NCI-H774 (cell line): ENCODE measurements around the gene CTTNBP2NL.

ENCODE experiments used
- DNase-seq: peaks from one replicate; lab custom pipeline; 2025; lab: John Stamatoyannopoulos, UW

CTTNBP2NL gene

DNA sequence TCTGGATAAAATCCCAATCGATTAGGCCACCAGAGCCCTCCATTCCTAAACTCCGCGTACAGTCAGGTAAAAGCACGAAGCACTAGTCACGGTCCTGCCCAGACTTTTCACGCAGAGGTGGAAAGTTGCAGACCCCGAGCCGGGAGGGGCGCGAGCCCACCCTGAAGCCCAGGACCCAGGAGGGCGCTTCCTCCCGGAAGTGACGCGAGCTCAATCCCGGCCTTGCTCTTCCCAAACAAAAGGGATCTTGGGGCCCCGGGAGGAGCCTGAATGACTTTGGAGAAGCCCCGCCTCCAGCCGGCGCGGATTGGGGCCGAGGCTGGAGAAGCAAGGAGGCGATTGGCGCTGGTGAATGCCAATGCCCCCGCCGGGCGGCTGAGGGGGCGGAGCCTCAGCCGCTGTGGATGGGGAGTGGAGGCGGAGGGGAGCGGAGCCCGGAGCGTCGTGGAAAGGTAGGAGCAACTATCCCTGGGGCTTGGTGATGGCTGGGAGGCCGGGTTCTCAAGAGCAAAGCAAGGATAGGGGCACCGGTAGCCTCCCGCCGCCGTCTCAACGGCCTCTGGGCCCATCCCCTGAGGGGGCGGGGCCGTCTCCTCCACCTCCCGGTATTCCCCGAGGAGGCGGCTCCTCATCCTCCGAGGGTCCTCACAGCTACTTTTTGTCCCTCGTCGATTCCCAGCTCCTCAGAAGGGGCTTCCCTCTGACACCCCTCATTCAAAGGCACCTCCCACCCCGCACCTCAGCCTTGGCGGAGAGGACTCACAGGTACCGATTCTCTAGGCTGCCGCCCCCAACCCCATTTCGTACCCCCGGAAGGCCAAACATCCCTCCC is at the start of gene CTTNBP2NL:
Gene CTTNBP2NL, plus strand, starts transcription at position 394 of the 832 bp plus-strand sequence. CDS start 19,952 bp downstream, outside the sequence.
- peak; percentile 96 for DNase-seq

GRCh38 chr1:112346801-112347350 is 49.1 kb upstream of the CTTNBP2NL start:
- DNase-seq: no peak

DNA sequence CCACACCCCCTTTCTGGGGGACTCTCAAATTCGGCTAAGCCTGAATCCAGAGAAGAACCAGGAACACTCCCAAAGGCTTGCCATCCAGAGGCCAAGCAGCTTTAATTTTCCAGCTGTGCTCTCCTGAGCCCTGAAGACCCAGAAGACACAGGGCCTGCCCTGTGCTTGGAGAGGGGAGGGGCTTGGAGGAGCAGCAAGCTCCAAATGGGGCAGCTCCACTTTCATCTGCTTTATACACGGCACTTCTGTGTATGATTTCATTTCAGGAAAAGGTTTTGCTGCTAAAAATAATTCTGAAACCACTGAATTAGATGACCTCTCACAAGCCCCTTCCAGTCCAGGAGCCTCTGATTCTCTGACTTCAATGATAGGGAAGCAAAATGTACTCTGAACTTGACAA is 39.2 kb upstream of the CTTNBP2NL start:
- no peak for DNase-seq

DNA sequence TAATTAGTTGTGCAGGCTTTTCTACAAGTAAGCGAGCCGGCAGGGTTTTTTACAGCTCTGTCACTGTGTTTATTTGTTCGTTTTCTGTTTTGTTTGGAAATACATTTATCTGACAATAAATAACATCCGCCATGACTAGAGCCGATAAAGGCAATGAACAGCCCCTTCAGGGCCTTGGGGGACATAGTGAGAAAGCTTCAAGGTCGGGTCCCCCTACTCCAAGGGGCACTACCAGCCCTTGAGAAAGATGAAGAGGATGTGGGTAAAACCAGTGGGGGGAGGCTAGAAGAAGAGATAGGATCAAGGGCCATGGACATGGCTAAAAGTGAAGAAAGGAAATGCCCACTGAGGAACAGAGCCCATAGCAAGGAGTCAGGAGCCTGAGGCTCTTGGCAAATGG is 38.5 kb upstream of the CTTNBP2NL start:
- DNase-seq: no peak

DNA sequence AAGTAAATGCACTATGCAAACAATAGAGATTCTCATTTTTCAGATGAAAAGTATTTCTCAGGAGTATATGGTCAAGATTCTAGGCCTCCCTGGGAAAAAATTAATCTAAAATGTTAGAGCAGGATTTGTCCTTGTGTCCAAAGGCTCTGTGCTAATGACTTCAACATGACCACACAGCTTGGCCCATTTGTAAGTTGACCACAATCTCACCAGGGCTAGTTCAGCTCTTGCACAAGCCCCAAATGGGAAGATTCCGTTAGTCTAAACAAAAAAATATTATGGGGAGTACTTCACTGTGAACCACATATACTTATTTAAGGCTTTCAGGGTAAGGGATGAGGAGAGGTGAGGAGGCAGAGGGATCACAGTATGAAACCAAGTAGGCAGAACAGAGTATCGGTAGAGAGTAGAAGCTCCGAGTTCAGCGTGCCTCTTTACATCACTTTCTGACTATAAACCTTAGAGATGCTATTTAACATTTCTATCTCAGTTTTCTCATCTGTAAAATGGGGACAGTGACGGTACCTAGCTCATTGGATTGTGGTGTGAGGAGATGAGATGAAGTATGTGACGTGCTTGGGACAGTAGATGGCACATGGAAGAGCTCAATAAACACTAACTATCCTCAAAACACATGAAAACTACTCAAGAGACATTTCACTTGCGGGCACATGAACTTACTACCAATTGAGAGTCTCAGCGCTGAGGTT is 37.8 kb upstream of the CTTNBP2NL start:
- DNase-seq: no peak

DNA sequence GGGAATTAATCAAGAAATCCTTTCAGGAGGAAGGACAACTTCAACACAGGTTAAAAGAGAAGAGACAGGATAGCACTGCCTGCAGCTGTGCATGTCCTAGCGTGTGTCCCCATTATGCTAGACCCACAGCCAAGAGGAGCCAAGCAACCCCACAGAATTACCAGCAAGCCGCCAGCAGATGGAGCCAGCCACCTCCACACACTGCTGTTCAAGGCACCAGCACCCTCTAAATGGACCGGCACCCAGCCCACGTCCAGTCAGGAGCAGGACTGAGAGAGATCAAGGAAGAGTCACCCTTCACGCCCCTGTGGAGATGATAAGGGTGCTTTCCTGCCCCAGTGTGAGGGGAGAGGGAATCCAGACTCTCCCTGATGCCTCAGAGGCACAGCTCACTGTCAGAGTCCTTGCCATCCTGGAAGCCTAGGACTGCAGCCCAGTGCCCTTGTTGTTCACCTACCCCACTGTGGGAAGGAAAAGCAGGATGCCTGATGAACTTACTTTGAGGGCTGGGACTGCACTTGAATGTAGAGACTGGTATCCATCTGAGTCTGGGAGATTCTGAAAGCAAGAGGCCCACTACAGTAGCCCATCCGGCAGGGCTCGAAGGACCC is 37.1 kb upstream of the CTTNBP2NL start:
- DNase-seq: peak; percentile 12

- DNase-seq: no peak
Observed at GRCh38 chr1:112359961-112360767, 35.9 kb upstream of the CTTNBP2NL start.

GRCh38 chr1:112363636-112364035 is 32.4 kb upstream of the CTTNBP2NL start:
- DNase-seq: no peak

DNA sequence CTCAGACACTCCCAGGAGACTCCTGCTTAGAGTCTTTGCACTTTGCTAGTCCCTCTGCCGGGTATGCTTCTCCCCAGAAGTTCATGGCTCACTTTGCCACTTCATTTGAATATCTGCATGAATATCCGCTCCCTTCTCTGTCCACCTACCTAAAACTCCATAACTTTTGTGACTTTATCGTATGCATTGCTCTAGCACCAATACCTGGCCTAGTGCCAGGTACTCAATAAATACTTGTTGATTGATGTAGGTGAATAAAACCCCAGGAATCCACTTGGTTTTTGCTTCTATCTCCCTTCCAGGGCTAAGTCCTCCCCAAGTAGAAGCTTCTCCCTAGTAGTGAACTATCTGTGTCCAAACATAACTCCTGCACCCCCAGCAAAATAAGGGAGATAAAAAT is 27.8 kb upstream of the CTTNBP2NL start:
- DNase-seq: no peak

- peak; percentile 74 for DNase-seq
Observed at GRCh38 chr1:112369392-112370285, 26.4 kb upstream of the CTTNBP2NL start.

DNA sequence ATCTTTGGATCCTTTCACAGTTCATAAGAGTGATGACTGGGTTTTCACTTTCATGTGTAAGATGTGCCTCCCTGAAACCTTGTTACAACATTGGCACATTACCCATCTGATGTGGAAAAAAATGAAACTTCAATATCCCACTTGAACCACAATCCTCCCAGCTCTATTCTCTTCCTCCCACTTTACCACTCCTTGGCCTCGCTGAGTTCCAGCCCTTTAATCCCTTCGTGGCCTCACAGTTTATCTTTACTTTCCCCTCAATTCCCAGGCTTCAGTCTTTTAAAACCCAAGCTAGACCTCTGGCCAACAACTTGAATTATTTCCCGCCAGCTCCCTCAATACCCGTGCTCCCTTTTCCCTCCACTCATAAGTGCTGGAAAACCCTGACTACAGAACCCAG is 25.0 kb upstream of the CTTNBP2NL start:
- no peak for DNase-seq

GRCh38 chr1:112371775-112372174 is 24.2 kb upstream of the CTTNBP2NL start:
- no peak for DNase-seq

DNA sequence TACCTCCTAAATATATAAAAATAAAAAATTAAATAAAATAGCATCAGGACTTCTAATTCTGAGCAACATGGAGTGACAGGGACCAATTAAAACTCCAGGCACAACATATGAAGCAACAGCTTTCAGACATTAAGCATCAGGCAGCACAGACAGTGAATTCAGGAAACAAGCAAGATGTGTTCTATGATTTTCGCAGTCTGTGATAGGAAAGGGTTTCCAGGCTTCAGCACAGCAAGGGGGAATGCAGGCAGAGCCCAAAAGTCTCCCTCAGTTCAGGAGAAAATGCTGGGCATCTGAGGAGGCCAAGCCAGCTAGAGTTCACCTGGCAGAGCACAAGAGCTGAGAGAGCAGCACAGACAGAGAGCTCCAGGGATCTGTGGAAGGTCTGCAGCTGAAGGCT is 22.2 kb upstream of the CTTNBP2NL start:
- no peak for DNase-seq

- DNase-seq: no peak
Observed at GRCh38 chr1:112375701-112376100, 20.3 kb upstream of the CTTNBP2NL start.

GRCh38 chr1:112380356-112380755 is 15.7 kb upstream of the CTTNBP2NL start:
- no peak for DNase-seq

DNA sequence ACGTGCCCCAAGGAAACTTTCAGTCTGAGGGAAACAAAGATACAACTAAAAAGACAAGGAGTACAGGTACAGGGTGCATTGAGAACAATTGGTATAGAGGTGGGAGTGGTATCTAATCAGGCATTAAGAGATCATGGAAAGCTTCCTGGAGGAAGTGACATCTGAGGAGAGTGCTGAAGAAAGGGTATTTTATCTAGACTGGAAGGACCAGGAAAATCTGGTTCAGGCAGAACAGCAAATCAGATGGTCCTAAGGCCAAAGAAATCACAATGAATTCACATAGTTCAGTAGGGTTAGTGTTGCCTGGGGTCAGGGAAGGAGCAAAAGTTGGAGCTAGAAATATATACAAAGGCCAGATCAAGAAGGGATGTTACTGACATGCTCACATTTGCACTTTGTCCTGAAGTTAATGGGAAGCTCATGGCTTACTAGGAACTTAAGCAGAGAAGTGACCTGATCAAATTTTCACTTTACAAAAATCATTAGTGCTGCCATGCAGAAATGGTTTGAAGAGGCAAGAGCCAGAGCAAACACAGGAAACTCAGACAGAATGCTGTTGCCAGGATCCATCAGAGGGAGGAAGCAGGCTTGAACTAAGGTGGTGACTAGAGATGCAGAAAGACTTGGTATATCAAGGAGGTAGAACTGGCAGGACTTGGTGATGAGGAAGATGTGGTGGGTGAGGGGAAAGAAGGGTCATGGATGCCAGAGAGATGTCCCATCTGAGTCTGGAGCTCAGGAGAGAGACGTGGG is 14.5 kb upstream of the CTTNBP2NL start:
- no peak for DNase-seq

DNA sequence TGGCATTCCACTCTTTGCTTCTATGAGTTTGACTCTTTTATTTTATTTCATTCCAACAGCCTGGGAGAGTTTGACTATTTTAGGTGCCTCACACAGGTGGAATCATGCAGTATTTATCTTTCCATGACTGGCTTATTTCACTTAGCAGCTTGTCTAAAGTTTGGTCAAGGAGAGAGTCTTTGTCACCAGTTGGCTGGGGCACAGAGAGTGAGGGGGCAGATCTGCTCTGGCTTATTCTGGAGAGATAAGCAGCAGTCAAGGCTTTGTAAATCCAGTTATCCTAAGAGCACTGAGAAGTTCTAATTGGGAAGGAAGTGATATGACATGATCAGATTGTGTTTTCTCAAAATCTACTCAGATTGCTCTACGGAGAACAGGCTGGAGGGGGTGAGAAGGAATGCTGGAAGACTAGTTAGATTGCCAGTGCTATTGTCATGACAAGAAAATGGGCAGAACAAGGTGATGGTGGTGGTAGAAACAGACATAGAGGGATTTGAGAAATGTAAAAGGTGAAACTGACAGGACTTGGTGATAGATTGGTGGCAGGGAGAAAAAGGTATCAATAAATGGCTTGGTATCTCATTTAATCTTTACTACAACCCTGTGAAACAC is 12.1 kb upstream of the CTTNBP2NL start:
- no peak for DNase-seq

GRCh38 chr1:112386024-112386723 is 9.8 kb upstream of the CTTNBP2NL start:
- DNase-seq: no peak
